DND-41 (cell line): ENCODE results near the gene HLA-DQA1.

ENCODE experiments used
- ATAC-seq: fragments of 200-7000 bp; cut with Tn5 transposase; 3 replicates; pipeline ENCODE4 v1.9.1; 2021; ENCODE audit warnings: low read depth; ENCODE audit not compliant: insufficient read depth
- DNase-seq: peaks from one replicate; pipeline ENCODE4 v3.0.0-alpha.2; 2020
- H2AFZ ChIP-seq: 2 replicates; pipeline ENCODE4 v1.6.0; 2012; ENCODE audit warnings: low read depth, low read length
- H3K27ac ChIP-seq: 2 replicates; pipeline ENCODE4 v1.5.1; 2012; ENCODE audit warnings: low read length, inconsistent platforms
- H3K27me3 ChIP-seq: fragments of 200-600 bp; sonication (generic); 2 replicates; pipeline ENCODE4 v1.6.0; 2012; ENCODE audit warnings: low read length, mild to moderate bottlenecking, inconsistent platforms; ENCODE audit not compliant: insufficient read depth, poor library complexity
- H3K36me3 ChIP-seq: 2 replicates; pipeline ENCODE4 v1.5.1; 2012; ENCODE audit warnings: low read length, inconsistent platforms; ENCODE audit not compliant: insufficient read depth
- H3K4me1 ChIP-seq: 2 replicates; pipeline ENCODE4 v1.5.1; 2012; ENCODE audit warnings: mild to moderate bottlenecking, low read length; ENCODE audit not compliant: insufficient read depth
- H3K4me2 ChIP-seq: 2 replicates; pipeline ENCODE4 v1.6.0; 2012; ENCODE audit warnings: mild to moderate bottlenecking, moderate library complexity, low read length, inconsistent platforms; ENCODE audit not compliant: insufficient read depth
- H3K4me3 ChIP-seq, 2 experiments: fragments of 200-600 bp in 1 of 2; shearing (Covaris generic) in 1 of 2; 2 replicates each; pipeline ENCODE4 v1.5.1; 2012 to 2016; ENCODE audit warnings: inconsistent platforms in 2 of 2, low read length in 2 of 2, mild to moderate bottlenecking in 2 of 2, low read depth in 1 of 2, moderate library complexity in 1 of 2
- H3K79me2 ChIP-seq: 2 replicates; pipeline ENCODE4 v1.6.0; 2012; ENCODE audit warnings: low read length, inconsistent platforms; ENCODE audit not compliant: insufficient read depth
- H3K9ac ChIP-seq: 2 replicates; pipeline ENCODE4 v1.6.0; 2012; ENCODE audit warnings: low read depth, mild to moderate bottlenecking, inconsistent platforms, low read length, moderate library complexity
- H3K9me3 ChIP-seq: 2 replicates; pipeline ENCODE4 v1.5.1; 2012; ENCODE audit warnings: low read length, moderate library complexity, mild to moderate bottlenecking, inconsistent platforms; ENCODE audit not compliant: insufficient read depth, severe bottlenecking
- H4K20me1 ChIP-seq: 2 replicates; pipeline ENCODE4 v1.6.0; 2012; ENCODE audit warnings: low read length; ENCODE audit not compliant: insufficient read depth
- EZH2 ChIP-seq: IDR thresholded peaks from 3 replicates; pipeline ENCODE4 v1.6.1; 2012; ENCODE audit warnings: borderline replicate concordance, low read depth, mild to moderate bottlenecking, moderate library complexity, low read length, inconsistent platforms; ENCODE audit not compliant: severe bottlenecking
- TF ChIP-seq, protein P1 (sequence below): IDR thresholded peaks from 2 replicates; pipeline ENCODE4 v1.5.1; 2012; ENCODE audit warnings: borderline replicate concordance, low read length, moderate library complexity, mild to moderate bottlenecking; ENCODE audit not compliant: poor library complexity, severe bottlenecking; ENCODE audit errors: extremely low read depth

Gene HLA-DQA1

DNA sequence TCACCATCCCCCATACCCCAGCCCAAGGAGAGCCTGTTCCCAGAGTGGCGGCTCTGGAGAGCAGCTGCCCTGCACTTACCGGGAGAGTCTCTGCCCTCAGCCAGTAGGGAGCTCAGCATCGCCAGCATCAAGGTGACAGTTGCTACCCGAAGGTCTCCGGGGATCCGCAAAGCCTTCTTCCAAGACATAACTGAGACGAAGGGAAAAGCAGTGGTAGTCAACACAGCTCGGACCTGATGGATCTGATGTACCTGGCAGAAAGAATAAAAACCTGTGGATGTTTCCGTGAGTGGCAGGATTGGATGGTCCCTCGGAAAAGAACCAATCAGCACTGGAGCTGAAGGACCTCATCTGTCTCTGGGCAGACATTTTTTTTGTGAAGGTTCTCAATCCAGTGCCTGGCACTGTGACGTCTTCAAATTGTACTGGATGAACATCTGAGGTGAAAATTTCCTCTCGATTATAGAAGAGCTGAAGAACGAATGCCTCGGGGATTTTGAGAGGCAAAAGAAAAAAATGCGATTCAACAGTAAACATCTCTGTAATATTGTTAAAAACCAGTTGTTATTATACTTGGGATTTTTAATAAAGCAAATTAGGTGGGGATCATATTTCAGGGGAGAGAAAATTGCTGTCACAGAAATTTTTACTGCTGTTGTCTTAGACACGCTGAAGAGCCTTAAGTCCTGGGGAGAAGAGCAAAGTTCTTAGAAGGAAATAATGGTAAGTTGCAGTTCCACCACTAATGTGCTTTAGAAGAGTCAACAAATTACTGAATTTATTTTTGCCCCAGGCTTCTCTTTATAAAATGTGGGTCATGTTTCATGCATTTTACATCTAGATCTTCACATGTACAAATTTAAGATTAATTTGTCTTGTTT is 29.5 kb downstream of the HLA-DQA1 start, which contains the start of gene HLA-DQB1:
HLA-DQB1 (minus strand) TSS at position 238 of the 881 bp plus-strand sequence; CDS start at position 188, 50 bp downstream.
- no peak within 1 kb of the TSS for H3K9ac ChIP-seq
- peaks cover 6% of the 10 kb centered on the region for H3K9me3 ChIP-seq
- DNase-seq, result no peak
- no peaks in the 10 kb centered on the region for H3K27me3 ChIP-seq
- no peaks in the 10 kb centered on the region for H3K79me2 ChIP-seq
- no peaks in the 10 kb centered on the region for H4K20me1 ChIP-seq
- ATAC-seq, result no peak
- H3K4me2 ChIP-seq, result no peak within 1 kb of the TSS
- no peak within 1 kb of the TSS for H3K4me3 ChIP-seq
- H2AFZ ChIP-seq, result no peak within 1 kb of the TSS
- TF ChIP-seq, protein P1, sequence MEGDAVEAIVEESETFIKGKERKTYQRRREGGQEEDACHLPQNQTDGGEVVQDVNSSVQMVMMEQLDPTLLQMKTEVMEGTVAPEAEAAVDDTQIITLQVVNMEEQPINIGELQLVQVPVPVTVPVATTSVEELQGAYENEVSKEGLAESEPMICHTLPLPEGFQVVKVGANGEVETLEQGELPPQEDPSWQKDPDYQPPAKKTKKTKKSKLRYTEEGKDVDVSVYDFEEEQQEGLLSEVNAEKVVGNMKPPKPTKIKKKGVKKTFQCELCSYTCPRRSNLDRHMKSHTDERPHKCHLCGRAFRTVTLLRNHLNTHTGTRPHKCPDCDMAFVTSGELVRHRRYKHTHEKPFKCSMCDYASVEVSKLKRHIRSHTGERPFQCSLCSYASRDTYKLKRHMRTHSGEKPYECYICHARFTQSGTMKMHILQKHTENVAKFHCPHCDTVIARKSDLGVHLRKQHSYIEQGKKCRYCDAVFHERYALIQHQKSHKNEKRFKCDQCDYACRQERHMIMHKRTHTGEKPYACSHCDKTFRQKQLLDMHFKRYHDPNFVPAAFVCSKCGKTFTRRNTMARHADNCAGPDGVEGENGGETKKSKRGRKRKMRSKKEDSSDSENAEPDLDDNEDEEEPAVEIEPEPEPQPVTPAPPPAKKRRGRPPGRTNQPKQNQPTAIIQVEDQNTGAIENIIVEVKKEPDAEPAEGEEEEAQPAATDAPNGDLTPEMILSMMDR, result no peak
- TF ChIP-seq EZH2, result no peak
- H3K27ac ChIP-seq, result no peak within 1 kb of the TSS
- no peaks in the 10 kb centered on the region for H3K4me1 ChIP-seq
- H3K36me3 ChIP-seq, result no peaks in the 10 kb centered on the region

DNA sequence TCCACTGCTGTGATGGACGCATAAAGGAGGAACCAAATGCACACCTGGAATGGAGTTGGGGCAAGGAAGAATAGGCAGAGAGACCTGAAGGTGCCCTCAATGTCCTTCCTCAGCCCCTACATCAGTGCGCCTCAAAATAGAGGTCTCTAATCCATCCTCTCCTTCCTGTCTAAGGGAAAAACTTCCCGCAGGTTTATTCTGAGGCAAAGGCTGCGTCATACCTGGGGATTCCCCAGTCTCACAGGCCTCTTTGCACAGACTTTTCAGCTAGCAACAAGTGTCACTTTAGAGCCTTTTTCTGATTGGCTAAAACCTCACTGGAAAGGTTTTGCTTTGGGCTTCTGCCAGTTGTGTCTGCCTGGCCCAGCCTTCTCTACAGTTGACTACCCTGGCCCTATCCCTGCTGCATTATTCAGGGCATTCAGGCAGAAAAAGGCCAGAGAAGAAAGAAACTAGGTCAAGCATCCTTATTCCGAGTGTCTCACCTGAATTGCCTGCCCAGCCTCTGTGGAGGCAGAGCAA is 31.1 kb downstream of the HLA-DQA1 start:
- Histone ChIP-seq H3K27me3 (no peaks in the 10 kb centered on the region), H3K36me3 (no peaks in the 10 kb centered on the region), H3K27ac (no peak overlapping the region), H2AFZ (no peak overlapping the region), H3K9ac (no peak overlapping the region), H3K79me2 (no peaks in the 10 kb centered on the region), H3K4me2 (no peak overlapping the region), H3K4me1 (no peaks in the 10 kb centered on the region), H4K20me1 (no peaks in the 10 kb centered on the region), H3K4me3 (no peak overlapping the region), H3K9me3 (peaks cover 14% of the 10 kb centered on the region)
- no peak for TF ChIP-seq EZH2
- TF ChIP-seq, protein P1, result no peak
- ATAC-seq (peak; percentile 27; the same call in 1 of the 3 replicates), DNase-seq (no peak)

DNA sequence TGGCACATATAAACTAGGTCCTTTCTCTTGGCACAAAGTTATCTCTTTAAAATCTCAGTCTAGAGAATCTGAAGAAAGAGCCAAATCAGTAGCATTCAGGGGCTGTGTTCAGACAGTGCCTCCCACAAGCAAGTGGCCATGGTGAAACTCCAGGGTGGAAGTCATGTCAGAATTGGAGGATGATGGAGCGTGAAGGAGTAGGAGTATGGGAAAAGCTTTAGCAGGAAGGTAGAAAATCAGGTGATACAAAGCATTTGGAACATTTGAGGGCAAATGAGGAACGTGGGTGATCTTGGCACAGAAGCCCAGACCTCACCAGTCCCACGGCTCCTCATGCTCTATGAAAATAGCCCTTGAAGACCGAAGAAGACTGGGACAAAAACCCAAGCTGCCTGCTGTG is 32.0 kb downstream of the HLA-DQA1 start:
- Histone ChIP-seq H3K4me1 (no peaks in the 10 kb centered on the region), H3K27me3 (no peaks in the 10 kb centered on the region), H3K27ac (no peak overlapping the region), H3K36me3 (no peaks in the 10 kb centered on the region), H3K9ac (no peak overlapping the region), H3K9me3 (peaks cover 14% of the 10 kb centered on the region), H2AFZ (no peak overlapping the region), H3K4me3 (no peak overlapping the region), H3K4me2 (no peak overlapping the region), H4K20me1 (no peaks in the 10 kb centered on the region), H3K79me2 (no peaks in the 10 kb centered on the region)
- no peak for ATAC-seq
- TF ChIP-seq, protein P1, result no peak
- TF ChIP-seq EZH2, result no peak
- no peak for DNase-seq
